Measurements from ENCODE around the gene IL11RA. TPM values are rescaled to one million over a fixed set of nuclear protein-coding genes. Genes with fewer than 3 reads are reported as not detected.

The IL11RA gene
- total and polyA plus RNA-seq, 2 donors (not counting 3 experiments of a cell fraction or from before 2014, with no cell fraction given) = 15.3 to 18.6 TPM

DNA sequence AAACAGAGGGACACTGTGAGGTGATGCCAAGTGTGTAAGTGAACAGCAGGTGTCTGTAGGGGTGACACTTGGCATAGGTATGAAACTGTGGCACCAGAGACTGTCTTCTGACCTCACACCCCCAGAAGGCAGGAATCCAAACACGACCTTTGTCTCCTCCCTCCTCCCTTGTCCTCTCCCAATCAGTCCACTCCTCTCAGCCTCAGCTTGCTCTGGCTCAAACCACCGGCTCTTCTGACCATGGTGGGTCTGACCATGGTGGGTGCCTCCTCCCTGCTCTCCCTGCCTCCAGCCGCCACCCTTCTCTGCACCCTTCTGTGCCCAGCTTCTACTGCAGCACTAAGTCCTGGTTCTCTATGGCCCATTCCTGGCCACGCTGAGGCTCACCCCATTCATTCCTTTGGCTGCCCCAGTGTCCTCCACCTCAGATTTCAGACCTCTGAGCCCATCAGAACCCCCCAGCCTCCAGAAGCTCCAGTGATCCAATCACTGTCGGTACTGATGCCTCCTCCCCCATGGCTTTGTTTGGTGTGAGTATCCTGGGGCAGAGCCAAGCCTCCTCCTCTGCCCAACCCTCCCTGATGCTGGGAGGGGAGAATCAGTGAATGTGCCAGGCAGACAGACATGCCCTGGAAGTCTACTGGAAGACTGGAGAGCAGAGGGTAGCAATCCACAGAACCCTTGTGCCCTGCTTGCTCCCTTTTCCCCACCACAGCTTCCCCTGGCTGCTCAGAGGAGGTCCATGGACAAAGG is 21.4 kb upstream of the IL11RA start:
- H3K27me3 ChIP-seq (ENCODE audit: control insufficient read depth in 2 of 2, insufficient read depth in 2 of 2, low read length in 2 of 2) = peaks cover 50 to 58% of the 10 kb centered on the region in 2 experiments
- FAIRE-seq = no peak

More for the DNA sequence above, 21.4 kb upstream of the IL11RA start:
- no peak overlapping the region for H3K27ac ChIP-seq (ENCODE audit: insufficient read depth, low read depth, low read length)
- CTCF ChIA-PET = interaction anchor here (0.7 to 1.0 kb wide), 3 partner anchors 10 to 72 kb away, joined by 3 read pairs; partner anchors contain the start of gene DCTN3
- no peaks in the 10 kb centered on the region for H3K9me1 ChIP-seq (replicated peaks; ENCODE audit: control insufficient read depth, extremely low read depth, insufficient read depth, low read length)
- POLR2A ChIA-PET = no interaction called here
- H3K9ac ChIP-seq (replicated peaks; ENCODE audit: extremely low read depth, insufficient read depth, low read length) = no peak overlapping the region
- BruUV-seq (replicated peaks) = no TSS peak
- H3K79me2 ChIP-seq (ENCODE audit: control insufficient read depth, insufficient read depth, low read length) = peaks cover 4% of the 10 kb centered on the region
- H3K36me3 ChIP-seq (ENCODE audit: control insufficient read depth in 2 of 2, extremely low read depth in 1 of 2, insufficient read depth in 2 of 2, low read length in 2 of 2) = peaks cover 0 to 2% of the 10 kb centered on the region in 2 experiments
- intact Hi-C loops (cut with micrococcal nuclease) (no loop called here), dilution Hi-C loops (cut with MboI; ENCODE audit: extremely low pct_ligation_motif_present, low sequenced_read_pairs) (no loop called here)
- TF ChIP-seq, protein P1, sequence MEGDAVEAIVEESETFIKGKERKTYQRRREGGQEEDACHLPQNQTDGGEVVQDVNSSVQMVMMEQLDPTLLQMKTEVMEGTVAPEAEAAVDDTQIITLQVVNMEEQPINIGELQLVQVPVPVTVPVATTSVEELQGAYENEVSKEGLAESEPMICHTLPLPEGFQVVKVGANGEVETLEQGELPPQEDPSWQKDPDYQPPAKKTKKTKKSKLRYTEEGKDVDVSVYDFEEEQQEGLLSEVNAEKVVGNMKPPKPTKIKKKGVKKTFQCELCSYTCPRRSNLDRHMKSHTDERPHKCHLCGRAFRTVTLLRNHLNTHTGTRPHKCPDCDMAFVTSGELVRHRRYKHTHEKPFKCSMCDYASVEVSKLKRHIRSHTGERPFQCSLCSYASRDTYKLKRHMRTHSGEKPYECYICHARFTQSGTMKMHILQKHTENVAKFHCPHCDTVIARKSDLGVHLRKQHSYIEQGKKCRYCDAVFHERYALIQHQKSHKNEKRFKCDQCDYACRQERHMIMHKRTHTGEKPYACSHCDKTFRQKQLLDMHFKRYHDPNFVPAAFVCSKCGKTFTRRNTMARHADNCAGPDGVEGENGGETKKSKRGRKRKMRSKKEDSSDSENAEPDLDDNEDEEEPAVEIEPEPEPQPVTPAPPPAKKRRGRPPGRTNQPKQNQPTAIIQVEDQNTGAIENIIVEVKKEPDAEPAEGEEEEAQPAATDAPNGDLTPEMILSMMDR (IDR thresholded peaks at IDR 0.05; ENCODE audit: extremely low read depth in 1 of 2, insufficient read depth in 1 of 2, low read depth in 1 of 2, low read length in 2 of 2) = no peak
- TF ChIP-seq POLR2AphosphoS5 (IDR thresholded peaks at IDR 0.05; ENCODE audit: insufficient read depth, low read depth, low read length) (no peak), MYC (IDR thresholded peaks at IDR 0.05; ENCODE audit: low read depth, low read length) (no peak), EZH2 (IDR thresholded peaks at IDR 0.05; ENCODE audit: borderline replicate concordance, low read depth, low read length, severe bottlenecking) (no peak), FOS (IDR thresholded peaks at IDR 0.05; ENCODE audit: borderline replicate concordance, insufficient read depth, low read length) (no peak), JUN (IDR thresholded peaks at IDR 0.05; ENCODE audit: borderline replicate concordance, insufficient read depth, insufficient read length, low read depth) (no peak), POLR2A (IDR thresholded peaks at IDR 0.05; ENCODE audit: low read depth, low read length) (no peak), GATA2 (IDR thresholded peaks at IDR 0.05; ENCODE audit: insufficient read depth, insufficient read length, low read depth, low read length) (no peak)
- TF ChIP-seq, protein P2, sequence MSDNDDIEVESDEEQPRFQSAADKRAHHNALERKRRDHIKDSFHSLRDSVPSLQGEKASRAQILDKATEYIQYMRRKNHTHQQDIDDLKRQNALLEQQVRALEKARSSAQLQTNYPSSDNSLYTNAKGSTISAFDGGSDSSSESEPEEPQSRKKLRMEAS (IDR thresholded peaks at IDR 0.05; ENCODE audit: insufficient read depth, insufficient read length) = no peak
- H2AFZ ChIP-seq (ENCODE audit: low read depth, low read length) = no peak overlapping the region
- no peaks in the 10 kb centered on the region for H3K9me3 ChIP-seq (replicated peaks; ENCODE audit: control insufficient read depth, insufficient read depth, low read length)
- no peak overlapping the region for H3K4me2 ChIP-seq (ENCODE audit: insufficient read depth, low read length)
- H3K4me1 ChIP-seq (ENCODE audit: control insufficient read depth, extremely low read depth, insufficient read depth, low read length) = peaks cover 10% of the 10 kb centered on the region
- H4K20me1 ChIP-seq (replicated peaks; ENCODE audit: control insufficient read depth, extremely low read depth, insufficient read depth, low read length) = no peaks in the 10 kb centered on the region
- DNase-seq (ENCODE audit: low read depth, low spot score) = no peak
- H3K4me3 ChIP-seq (replicated peaks in 1 of 3; ENCODE audit: insufficient read depth in 1 of 3, low read depth in 1 of 3, low read length in 3 of 3) = no peak overlapping the region
